Kasumi-1 (cell line): Measurements from ENCODE around the gene COL18A1.
A peak's percentile ranks its signal among the peaks of the same experiment; 100 is the strongest.
"Not testable (repeated sequence)": the region's sequence is repeated elsewhere in the genome, so short reads cannot be mapped to it uniquely, and the experiment has no call there.

Experiments
- DNase-seq, 2 experiments: peaks; one replicate each; lab custom pipeline; 2025; lab: John Stamatoyannopoulos, UW

Gene COL18A1

GRCh38 chr21:45522986-45523385 is 118.0 kb downstream of the COL18A1 start:
- no peak for DNase-seq

GRCh38 chr21:45523411-45524101 is 118.6 kb downstream of the COL18A1 start:
- no peak for DNase-seq

- no peak for DNase-seq
Measured at GRCh38 chr21:45524756-45525152, 119.8 kb downstream of the COL18A1 start.

- no peak for DNase-seq
Measured at GRCh38 chr21:45525153-45525909, 120.4 kb downstream of the COL18A1 start.

- no peak for DNase-seq
Measured at GRCh38 chr21:45525910-45526306, 120.9 kb downstream of the COL18A1 start.

DNA sequence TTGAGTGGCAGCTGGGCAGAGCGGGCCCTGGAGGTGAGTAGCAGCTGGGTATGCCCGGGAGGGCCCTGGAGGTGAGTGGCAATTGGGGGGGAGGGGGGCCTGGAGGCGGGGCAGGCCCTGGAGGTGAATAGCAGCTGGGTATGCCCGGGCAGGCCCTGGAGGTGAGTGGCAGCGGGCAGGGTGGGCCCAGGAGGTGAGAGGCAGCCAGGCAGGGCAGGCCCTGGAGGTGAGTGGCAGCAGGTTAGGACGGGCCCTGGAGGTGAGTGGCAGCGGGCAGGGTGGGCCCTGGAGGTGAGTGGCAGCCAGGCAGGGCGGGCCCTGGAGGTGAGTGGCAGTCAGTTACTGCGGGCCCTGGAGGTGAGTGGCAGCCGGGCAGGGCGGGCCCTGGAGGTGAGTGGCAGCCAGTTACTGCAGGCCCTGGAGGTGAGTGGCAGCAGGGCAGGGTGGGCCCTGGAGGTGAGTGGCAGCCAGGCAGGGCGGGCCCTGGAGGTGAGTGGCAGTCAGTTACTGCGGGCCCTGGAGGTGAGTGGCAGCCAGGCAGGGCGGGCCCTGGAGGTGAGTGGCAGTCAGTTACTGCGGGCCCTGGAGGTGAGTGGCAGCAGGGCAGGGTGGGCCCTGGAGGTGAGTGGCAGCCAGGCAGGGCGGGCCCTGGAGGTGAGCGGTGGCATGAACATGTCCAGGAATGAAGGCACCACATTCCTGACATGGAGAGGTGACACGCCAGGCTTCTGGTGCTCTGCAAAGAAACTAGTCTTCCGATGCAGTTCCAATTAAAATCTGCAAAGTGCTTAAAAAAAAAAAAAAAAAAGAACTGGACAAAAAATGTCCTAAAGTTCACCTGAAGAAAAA is 122.4 kb downstream of the COL18A1 start:
- DNase-seq: not testable (repeated sequence)

DNA sequence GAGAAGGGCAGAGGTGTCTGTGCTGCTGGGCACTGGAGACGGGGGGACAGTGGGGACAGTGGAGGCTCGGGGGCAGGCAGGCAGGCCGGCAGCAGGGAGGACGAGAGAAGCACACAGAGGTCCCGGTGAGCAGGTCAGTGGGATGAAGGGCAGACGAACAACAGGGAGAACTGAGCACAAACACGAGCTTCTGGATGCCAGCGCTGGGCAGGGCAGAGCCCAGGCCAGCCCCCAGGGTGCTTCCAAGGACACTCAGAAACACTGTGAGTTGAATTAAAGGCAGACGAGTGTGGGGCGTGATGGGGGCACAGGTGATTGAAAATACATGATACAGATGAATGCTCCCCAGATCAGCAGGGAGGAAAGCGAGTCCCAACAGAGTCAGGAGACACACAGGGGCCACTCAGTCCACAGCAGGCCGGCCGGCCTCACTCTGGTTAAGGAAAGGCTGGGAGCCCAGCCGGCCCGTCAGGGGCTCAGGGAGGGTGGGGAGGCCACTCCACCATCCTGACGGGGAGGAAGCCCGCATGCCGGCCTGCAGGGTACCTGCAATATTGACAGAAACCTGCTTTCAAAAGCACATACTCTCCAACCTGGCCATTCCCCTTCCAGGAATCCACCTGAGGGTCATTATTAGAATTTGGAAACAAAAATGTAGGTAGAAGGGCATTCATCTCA is 123.2 kb downstream of the COL18A1 start:
- no peak for DNase-seq

DNA sequence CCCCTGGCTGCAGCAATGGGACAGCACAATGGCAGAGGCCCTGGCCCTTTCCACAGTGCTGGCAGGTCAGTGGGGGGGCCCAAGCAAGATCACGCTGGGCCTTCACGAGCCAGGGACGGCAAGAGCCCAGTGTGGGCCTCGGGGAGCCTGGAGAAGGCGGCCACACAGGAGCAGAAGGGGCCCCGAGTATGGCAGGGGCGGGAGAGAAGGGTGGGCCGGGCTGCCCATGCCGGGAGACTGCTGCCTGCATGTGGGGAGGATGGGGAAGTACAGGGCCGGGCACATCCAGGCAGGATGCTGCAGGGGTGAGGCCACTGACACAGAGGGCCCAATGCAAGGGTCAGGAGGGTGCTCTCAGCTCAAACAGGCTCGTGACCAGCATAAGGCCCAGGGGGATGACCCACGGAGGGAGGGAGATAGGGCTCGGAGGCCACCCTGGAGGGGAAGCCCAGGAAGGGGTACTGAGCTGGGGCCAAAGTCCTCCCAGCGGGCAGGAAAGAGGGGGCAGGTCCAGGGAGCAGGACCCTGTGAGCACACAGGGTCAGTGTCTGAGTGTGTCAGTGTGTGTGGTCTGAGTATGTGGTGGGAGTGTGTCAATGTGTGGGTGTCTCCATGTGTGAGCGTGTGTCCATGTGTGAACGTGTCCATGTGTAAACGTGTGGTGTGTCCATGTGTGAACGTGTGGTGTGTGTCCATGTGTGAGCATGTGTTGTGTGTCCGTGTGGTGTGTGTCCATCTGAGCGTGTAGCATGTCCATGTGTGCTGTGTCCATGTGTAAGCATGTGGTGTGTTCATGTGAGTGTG is 124.2 kb downstream of the COL18A1 start:
- DNase-seq: no peak

DNA sequence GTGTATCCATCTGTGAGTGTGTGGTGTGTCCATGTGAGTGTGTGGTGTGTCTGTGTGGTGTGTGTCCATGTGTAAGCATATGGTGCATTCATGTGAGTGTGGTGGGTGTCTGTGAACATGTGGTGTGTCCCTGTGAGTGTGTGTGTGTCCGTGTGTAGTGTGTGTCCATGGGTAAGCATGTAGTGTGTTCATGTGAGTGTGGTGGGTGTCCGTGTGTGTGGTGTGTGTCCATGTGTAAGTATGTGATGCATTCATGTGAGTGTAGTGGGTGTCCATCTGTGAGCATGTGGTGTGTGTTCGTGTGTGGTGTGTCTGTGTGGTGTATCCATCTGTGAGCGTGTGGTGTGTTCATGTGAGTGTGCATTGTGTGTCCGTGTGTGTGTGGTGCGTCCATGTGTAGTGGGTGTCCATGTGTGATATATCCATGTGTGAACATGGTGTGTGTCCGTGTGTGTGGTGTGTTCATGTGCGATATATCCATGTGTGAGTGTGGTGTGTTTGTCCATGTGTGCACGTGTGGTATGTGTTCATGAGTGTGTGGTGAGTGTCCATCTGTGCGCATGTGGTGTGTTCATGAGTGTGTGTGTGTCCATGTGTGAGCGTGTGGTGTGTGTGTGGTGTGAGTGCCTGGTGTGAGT is 124.9 kb downstream of the COL18A1 start:
- DNase-seq: no peak

DNA sequence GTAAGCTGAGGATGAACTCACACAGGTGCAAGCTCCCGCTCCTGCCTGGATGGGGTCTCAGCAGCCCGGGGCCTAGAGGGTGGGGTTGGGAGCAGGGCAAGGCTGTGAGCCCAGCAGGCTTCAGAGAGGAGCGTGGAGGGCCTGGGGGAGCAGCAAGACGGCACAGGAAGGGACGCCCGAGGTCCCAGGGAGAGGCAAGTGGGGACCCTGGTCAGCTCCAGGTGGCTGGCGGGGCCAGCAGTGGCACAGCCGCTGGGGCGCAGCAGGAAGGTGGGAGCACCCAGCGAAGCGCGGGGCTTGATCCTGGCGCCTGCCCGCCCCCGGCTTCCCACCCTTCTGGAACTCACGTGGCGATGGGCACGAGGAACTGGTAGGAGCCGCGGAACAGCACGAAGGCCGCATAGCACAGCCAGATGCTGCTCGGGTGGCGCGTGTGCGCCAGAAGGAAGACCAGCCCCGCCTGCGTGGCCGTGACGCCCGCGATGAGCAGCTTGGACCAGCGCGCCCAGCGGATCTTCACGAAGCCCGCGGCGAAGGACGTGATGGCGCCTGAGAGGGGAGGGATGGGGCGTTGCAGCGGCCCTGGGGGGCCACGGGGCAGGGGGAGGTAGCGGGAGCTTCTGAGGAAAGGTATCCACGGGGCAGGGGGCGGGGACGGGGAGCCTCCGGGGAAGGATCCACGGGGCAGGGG is 125.6 kb downstream of the COL18A1 start:
- no peak for DNase-seq

DNA sequence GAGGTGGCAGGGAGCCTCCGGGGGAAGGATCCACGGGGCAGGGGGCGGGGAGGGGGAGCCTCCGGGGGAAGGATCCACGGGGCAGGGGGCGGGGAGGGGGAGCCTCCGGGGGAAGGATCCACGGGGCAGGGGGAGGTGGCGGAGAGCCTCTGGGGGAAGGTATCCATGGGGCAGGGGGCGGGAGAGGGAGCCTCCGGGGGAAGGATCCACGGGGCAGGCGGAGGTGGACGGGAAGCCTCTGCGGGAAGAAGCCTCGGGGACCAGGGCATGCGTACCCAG is 126.1 kb downstream of the COL18A1 start:
- DNase-seq: not testable (repeated sequence)

- DNase-seq: no peak
Measured at GRCh38 chr21:45531393-45532215, 126.6 kb downstream of the COL18A1 start.

GRCh38 chr21:45532826-45533360 is 127.9 kb downstream of the COL18A1 start:
- peak; percentile 76 to 87 for DNase-seq

- DNase-seq: no peak
Measured at GRCh38 chr21:45533361-45533845, 128.4 kb downstream of the COL18A1 start.

GRCh38 chr21:45533846-45534635 is 129.1 kb downstream of the COL18A1 start:
- DNase-seq: no peak

- DNase-seq: peak; percentile 89 to 95
Measured at GRCh38 chr21:45534636-45535331, 129.8 kb downstream of the COL18A1 start.

GRCh38 chr21:45535341-45536081 is 130.5 kb downstream of the COL18A1 start:
- DNase-seq: peak; percentile 76 to 81
